Calu3 (cell line): ENCODE data around the gene TTBK1. TPM values are rescaled to one million over a fixed set of nuclear protein-coding genes. Genes with fewer than 3 reads are reported as not detected.

ENCODE experiments used
- BruUV-seq: library from RNA; stranded (reverse); fragments of 400-500 nt; replicated peaks from 2 replicates; lab custom pipeline; 2021; lab: Mats Ljungman, UMichigan
- CTCF ChIA-PET: fragments of 300-600 bp; sonication (Branson Sonifier 250); formaldehyde crosslinking; loops from one replicate; lab custom pipeline; 2022; ENCODE audit warnings: antibody characterized with exemption; lab: Charles Lee
- DNase-seq: peaks from one replicate; pipeline ENCODE4 v3.0.0; 2022
- H3K27ac Mint-ChIP-seq: one replicate; pipeline ENCODE4 v1.8.0; 2022; ENCODE audit warnings: mixed read lengths; ENCODE audit not compliant: unreplicated experiment
- H3K27me3 Mint-ChIP-seq: one replicate; pipeline ENCODE4 v1.8.0; 2022; ENCODE audit warnings: mixed read lengths; ENCODE audit not compliant: unreplicated experiment
- H3K36me3 Mint-ChIP-seq: one replicate; pipeline ENCODE4 v1.8.0; 2022; ENCODE audit warnings: mild to moderate bottlenecking, moderate library complexity, mixed read lengths; ENCODE audit not compliant: insufficient read depth, unreplicated experiment
- H3K4me1 Mint-ChIP-seq: one replicate; pipeline ENCODE4 v1.8.0; 2022; ENCODE audit warnings: mild to moderate bottlenecking, low read depth, mixed read lengths; ENCODE audit not compliant: unreplicated experiment
- H3K4me3 Mint-ChIP-seq: one replicate; pipeline ENCODE4 v1.8.0; 2022; ENCODE audit warnings: mild to moderate bottlenecking, low read depth, moderate library complexity, mixed read lengths; ENCODE audit not compliant: unreplicated experiment
- H3K9me3 Mint-ChIP-seq: one replicate; pipeline ENCODE4 v1.8.0; 2022; ENCODE audit warnings: low read depth, mixed read lengths; ENCODE audit not compliant: unreplicated experiment
- intact Hi-C: fragments of 100-400 bp; cut with micrococcal nuclease; formaldehyde crosslinking; loops from one replicate; pipeline ENCODE4 v1.10.0; 2022; ENCODE audit not compliant: unreplicated experiment
- total RNA-seq: library from RNA; stranded (reverse); gene quantifications from 2 replicates; pipeline ENCODE4 v1.2.3, GENCODE V29; 2022
- TF ChIP-seq, protein P1 (sequence below): fragments of 200-600 bp; IDR thresholded peaks from one replicate; pipeline ENCODE4 v1.8.0; 2022; ENCODE audit warnings: antibody characterized with exemption; ENCODE audit not compliant: unreplicated experiment

TTBK1 gene
- total RNA-seq, 1 experiment from 2014 or later, result 0.17 TPM

DNA sequence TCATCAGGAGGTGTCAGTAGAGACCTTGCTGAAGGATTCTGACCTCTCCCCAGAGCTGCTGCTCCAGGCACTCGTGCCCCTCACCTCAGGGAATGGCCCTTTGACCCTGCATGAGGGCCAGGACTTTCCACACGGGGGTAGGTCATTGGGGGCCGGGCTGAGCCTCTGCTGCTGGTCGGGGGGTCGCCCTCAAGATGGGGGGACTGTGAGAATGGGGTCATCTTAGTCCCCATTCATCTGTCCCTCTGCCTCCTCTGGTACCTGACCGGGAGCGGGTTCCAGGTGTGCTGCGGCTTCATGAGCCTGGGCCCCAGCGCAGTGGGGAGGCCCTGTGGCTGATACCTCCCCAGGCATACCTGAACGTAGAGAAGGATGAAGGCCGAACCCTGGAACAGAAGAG lies 29.9 kb upstream of the TTBK1 start:
- BruUV-seq, result no TSS peak
- no peak overlapping the region for H3K27ac Mint-ChIP-seq
- intact Hi-C loops, result no loop called here

DNA sequence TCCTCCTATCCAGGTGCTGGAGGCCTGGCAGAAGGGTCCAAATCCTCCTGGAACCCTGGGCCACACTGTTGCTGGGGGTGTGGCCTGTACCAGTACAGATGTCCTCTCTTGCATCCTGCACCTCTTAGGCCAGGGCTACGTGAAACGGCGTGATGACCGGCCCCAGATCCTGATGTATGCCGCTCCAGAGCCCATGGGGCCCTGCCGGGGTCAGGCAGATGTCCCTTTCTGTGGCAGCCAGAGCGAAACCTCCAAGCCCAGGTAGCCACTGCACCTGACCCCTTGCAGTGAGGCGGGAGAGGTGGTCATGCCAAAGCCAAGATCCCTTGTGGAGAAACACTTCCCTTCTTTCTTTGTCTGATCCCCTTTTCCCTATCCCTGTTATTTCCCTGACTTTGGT lies 28.2 kb upstream of the TTBK1 start:
- Mint-ChIP-seq H3K4me3 (no peak overlapping the region), H3K36me3 (peaks cover 22% of the 10 kb centered on the region), H3K9me3 (no peaks in the 10 kb centered on the region), H3K4me1 (peaks cover 19% of the 10 kb centered on the region), H3K27ac (no peak overlapping the region), H3K27me3 (no peaks in the 10 kb centered on the region)
- intact Hi-C loops, result no loop called here
- CTCF ChIA-PET, result interaction anchor here (0.7 to 0.8 kb wide), 3 partner anchors 156 to 1090 kb away, joined by 3 to 4 read pairs (median 3); partner anchors contain the start of genes KLC4 and MRPL2
- DNase-seq, result no peak
- TF ChIP-seq, protein P1, sequence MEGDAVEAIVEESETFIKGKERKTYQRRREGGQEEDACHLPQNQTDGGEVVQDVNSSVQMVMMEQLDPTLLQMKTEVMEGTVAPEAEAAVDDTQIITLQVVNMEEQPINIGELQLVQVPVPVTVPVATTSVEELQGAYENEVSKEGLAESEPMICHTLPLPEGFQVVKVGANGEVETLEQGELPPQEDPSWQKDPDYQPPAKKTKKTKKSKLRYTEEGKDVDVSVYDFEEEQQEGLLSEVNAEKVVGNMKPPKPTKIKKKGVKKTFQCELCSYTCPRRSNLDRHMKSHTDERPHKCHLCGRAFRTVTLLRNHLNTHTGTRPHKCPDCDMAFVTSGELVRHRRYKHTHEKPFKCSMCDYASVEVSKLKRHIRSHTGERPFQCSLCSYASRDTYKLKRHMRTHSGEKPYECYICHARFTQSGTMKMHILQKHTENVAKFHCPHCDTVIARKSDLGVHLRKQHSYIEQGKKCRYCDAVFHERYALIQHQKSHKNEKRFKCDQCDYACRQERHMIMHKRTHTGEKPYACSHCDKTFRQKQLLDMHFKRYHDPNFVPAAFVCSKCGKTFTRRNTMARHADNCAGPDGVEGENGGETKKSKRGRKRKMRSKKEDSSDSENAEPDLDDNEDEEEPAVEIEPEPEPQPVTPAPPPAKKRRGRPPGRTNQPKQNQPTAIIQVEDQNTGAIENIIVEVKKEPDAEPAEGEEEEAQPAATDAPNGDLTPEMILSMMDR, result no peak
- BruUV-seq, result no TSS peak

More for the DNA sequence above, 29.9 kb upstream of the TTBK1 start:
- no peak overlapping the region for H3K4me3 Mint-ChIP-seq
- CTCF ChIA-PET, result no interaction called here
- no peak for DNase-seq
- TF ChIP-seq, protein P1, result no peak
- no peaks in the 10 kb centered on the region for H3K27me3 Mint-ChIP-seq
- peaks cover 14% of the 10 kb centered on the region for H3K36me3 Mint-ChIP-seq
- H3K4me1 Mint-ChIP-seq, result peaks cover 19% of the 10 kb centered on the region
- no peaks in the 10 kb centered on the region for H3K9me3 Mint-ChIP-seq

DNA sequence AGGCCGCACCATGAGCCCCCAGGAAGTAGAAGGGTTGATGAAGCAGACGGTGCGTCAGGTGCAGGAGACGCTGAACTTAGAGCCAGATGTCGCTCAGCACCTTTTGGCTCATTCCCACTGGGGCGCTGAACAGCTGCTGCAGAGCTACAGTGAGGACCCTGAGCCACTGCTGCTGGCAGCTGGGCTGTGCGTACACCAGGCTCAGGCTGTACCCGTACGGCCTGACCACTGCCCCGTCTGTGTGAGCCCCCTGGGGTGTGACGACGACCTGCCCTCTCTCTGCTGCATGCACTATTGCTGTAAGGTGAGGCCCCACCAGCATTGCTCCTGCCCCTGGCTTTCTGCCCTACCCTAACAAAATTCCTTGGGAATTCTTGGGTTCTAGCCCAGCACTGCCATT lies 27.1 kb upstream of the TTBK1 start:
- intact Hi-C loops, result no loop called here
- BruUV-seq, result no TSS peak
- H3K4me3 Mint-ChIP-seq, result no peak overlapping the region
- peaks cover 11% of the 10 kb centered on the region for H3K4me1 Mint-ChIP-seq
- H3K27ac Mint-ChIP-seq, result no peak overlapping the region
- DNase-seq, result no peak
- peaks cover 31% of the 10 kb centered on the region for H3K36me3 Mint-ChIP-seq
- H3K9me3 Mint-ChIP-seq, result no peaks in the 10 kb centered on the region
- TF ChIP-seq, protein P1, result no peak
- CTCF ChIA-PET, result no interaction called here
- no peaks in the 10 kb centered on the region for H3K27me3 Mint-ChIP-seq

DNA sequence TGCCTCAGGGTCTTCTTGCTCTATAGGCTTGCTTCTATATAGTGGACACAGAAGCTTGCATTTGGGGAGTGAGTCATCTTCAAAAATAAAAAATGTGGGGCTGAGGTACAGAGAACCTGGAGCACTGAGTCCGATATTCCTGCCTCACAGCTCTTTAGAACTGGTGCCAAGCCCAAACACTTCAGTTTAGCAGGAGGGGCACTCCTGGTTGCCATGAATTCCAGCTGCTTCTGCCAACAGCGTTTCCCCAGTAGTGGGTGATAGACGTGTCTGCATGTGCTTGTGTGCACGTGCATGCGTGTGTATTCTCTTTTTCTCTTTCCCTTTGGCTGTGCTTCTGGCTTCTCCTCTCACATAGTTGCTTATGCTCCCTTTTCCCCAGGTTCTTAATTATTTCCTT lies 25.9 kb upstream of the TTBK1 start:
- Mint-ChIP-seq H3K4me3 (no peak overlapping the region), H3K4me1 (no peaks in the 10 kb centered on the region), H3K27ac (no peak overlapping the region), H3K9me3 (no peaks in the 10 kb centered on the region), H3K27me3 (no peaks in the 10 kb centered on the region), H3K36me3 (peaks cover 37% of the 10 kb centered on the region)
- CTCF ChIA-PET, result interaction anchor here (1.4 kb wide), 1 partner anchor 12 kb away, joined by 4 read pairs; the partner anchor contains the start of gene DNPH1
- TF ChIP-seq, protein P1, result no peak
- BruUV-seq, result no TSS peak
- no peak for DNase-seq
- intact Hi-C loops, result no loop called here
